ENCODE data around the gene MCM9. TPM values are rescaled to one million over a fixed set of nuclear protein-coding genes. Genes with fewer than 3 reads are reported as not detected.

MCM9 gene
- polyA plus RNA-seq, 2 of the 4 experiments (the other 2 are of a cell fraction), result 5.1 to 5.4 TPM

DNA sequence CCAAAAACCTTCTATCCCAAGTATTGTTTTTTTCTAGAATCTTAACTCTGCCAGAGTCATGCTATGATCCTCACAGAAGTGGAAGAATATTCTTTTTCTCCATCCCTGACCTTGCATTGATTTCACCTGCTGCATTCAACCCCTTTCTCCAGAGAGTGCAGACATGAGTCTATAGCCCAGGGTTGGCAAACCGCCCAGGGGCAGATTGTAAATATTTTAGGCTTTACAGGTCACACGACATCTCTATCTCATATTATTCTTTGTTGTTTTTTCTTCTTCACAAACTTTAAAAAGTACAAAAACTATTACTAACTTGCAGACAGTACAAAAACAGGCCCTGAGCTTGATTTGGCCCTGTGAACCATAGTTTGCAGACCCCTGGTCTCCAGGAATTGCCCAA is 153.1 kb downstream of the MCM9 start:
- no peak for ATAC-seq
- POLR2A ChIA-PET, result no interaction called here
- Histone ChIP-seq H3K27ac (no peak overlapping the region), H3K4me3 (no peak overlapping the region), H3K4me1 (peaks cover 10% of the 10 kb centered on the region; the same call in 2 of the 3 replicates), H3K4me2 (no peak overlapping the region), H3K9me3 (no peaks in the 10 kb centered on the region)
- CTCF ChIA-PET, result no interaction called here
- no peak for DNase-seq (ENCODE audit: low read depth in 1 of 2, low spot score in 1 of 2)
- 63% methylated on average over 2 of the region's 2 CpGs for WGBS (ENCODE audit: missing lambda C conversion rate)
- FAIRE-seq, result no peak
- TF ChIP-seq NPAS2 (CRISPR knock-in tag; IDR thresholded peaks at IDR 0.05; ENCODE audit: borderline replicate concordance), result no peak
- TF ChIP-seq PHF8 (IDR thresholded peaks at IDR 0.05; ENCODE audit: borderline replicate concordance, low read depth), result no peak
- TF ChIP-seq ZFP36 (IDR thresholded peaks at IDR 0.05; ENCODE audit: borderline replicate concordance, partially characterized antibody), result no peak
- TF ChIP-seq TP53 (CRISPR knock-in tag; IDR thresholded peaks at IDR 0.05), result no peak
- TF ChIP-seq, protein P1, sequence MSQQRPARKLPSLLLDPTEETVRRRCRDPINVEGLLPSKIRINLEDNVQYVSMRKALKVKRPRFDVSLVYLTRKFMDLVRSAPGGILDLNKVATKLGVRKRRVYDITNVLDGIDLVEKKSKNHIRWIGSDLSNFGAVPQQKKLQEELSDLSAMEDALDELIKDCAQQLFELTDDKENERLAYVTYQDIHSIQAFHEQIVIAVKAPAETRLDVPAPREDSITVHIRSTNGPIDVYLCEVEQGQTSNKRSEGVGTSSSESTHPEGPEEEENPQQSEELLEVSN (IDR thresholded peaks at IDR 0.05; ENCODE audit: borderline replicate concordance, low read depth), result no peak
- no peak for TF ChIP-seq HEYL (CRISPR knock-in tag; IDR thresholded peaks at IDR 0.05)
- no peak for TF ChIP-seq KDM1A (IDR thresholded peaks at IDR 0.05; ENCODE audit: low read depth)
- TF ChIP-seq HOXB13 (CRISPR knock-in tag; IDR thresholded peaks at IDR 0.05; ENCODE audit: low read depth), result no peak

DNA sequence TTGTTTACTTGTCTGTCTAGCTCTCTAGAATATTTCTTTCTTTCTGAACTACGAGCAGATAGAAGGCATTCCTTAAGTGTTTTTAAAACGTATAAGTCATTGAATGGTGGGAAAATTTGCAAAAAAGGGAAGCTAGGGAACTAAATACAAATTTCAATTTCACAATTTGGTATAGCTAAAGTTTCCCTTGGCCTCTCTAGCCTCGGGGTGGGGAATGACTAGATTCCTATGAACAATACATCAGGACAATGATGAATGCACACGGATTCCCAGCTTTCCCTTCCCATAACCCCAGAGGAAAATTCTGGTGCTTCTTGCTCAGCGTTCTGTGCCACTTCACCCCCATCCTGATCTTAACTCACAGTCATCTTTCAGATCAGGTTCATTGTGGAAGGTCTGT is 154.3 kb downstream of the MCM9 start:
- 43% methylated on average over 5 of the region's 5 CpGs for WGBS (ENCODE audit: missing lambda C conversion rate)
- Histone ChIP-seq H3K4me2 (no peak overlapping the region), H3K9me3 (no peaks in the 10 kb centered on the region), H3K4me3 (no peak overlapping the region), H3K4me1 (peaks cover 10% of the 10 kb centered on the region; the same call in 2 of the 3 replicates), H3K27ac (no peak overlapping the region)
- CTCF ChIA-PET, result interaction anchor here (1.3 kb wide), 1 partner anchor 20 kb away, joined by 3 read pairs; no protein-coding TSS in a partner anchor
- TF ChIP-seq FOSB (CRISPR knock-in tag; IDR thresholded peaks at IDR 0.05) (no peak), KDM1A (IDR thresholded peaks at IDR 0.05; ENCODE audit: low read depth) (no peak), CBX8 (IDR thresholded peaks at IDR 0.05) (no peak), ZSCAN20 (CRISPR knock-in tag; IDR thresholded peaks at IDR 0.05) (no peak), POLR2A (IDR thresholded peaks at IDR 0.05; ENCODE audit: low read length) (no peak), CBX2 (IDR thresholded peaks at IDR 0.05; ENCODE audit: borderline replicate concordance, low read depth) (no peak), POLR2AphosphoS2 (conservative IDR thresholded peaks at IDR 0.05; ENCODE audit: low read length) (no peak), BHLHE40 (IDR thresholded peaks at IDR 0.05; ENCODE audit: low read depth, low read length) (no peak), HOXA7 (CRISPR knock-in tag; IDR thresholded peaks at IDR 0.05) (no peak), EHF (CRISPR knock-in tag; IDR thresholded peaks at IDR 0.05) (no peak), EHMT2 (IDR thresholded peaks at IDR 0.05; ENCODE audit: low read depth) (no peak), MAZ (IDR thresholded peaks at IDR 0.05; ENCODE audit: borderline replicate concordance, low read depth, low read length) (no peak), ZC3H11A (IDR thresholded peaks at IDR 0.05) (no peak), NFE2L2 (conservative IDR thresholded peaks at IDR 0.05; ENCODE audit: low read length) (no peak)
- TF ChIP-seq, protein P2, sequence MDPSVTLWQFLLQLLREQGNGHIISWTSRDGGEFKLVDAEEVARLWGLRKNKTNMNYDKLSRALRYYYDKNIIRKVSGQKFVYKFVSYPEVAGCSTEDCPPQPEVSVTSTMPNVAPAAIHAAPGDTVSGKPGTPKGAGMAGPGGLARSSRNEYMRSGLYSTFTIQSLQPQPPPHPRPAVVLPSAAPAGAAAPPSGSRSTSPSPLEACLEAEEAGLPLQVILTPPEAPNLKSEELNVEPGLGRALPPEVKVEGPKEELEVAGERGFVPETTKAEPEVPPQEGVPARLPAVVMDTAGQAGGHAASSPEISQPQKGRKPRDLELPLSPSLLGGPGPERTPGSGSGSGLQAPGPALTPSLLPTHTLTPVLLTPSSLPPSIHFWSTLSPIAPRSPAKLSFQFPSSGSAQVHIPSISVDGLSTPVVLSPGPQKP (IDR thresholded peaks at IDR 0.05; ENCODE audit: low read depth, low read length), result no peak
- POLR2A ChIA-PET, result no interaction called here
- no peak for FAIRE-seq
- DNase-seq (ENCODE audit: low read depth in 1 of 2, low spot score in 1 of 2), result no peak
- ATAC-seq, result no peak

DNA sequence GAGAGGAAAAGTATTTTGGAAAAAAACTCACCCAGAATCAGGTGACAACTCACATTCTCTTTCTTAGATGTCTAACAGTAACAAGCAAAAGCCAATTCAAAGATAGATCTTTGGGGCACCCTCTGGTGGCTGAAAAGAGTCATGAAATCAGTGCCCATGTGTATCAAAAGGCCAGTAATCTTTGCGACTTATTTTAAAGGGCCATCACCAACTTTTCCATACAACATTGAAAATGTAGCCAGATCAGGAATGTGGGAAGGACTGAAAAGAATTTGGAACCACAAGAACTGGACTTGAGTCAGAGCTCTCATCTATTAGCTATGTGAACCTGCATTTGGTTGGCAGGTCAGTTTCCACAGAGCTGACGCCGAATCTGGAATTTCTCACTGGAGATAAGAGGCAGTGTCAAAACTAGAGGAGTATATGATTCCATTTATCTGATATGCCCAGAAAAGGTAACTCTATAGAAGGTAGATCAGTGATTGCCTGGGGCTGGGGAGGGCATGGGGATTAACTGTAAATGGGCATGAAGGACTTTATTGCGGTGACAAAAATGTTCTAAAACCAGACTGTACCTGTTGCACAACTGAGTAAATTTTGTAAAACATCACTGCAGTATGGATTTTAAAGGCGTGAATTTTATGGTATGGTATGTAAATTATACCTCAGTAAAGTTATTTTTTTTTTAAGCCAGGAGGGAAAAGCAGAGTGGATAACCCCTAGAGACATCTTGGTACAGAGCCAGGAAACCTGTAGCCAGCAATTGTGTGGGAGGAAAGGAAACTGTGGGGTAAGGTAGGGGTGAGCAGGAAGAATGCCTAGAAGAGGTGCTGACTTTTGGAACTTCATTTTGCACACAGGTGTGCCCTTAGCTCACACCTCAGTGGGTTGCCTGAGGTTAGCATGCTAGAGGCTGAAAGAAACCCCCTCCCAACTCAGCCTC is 158.1 kb downstream of the MCM9 start:
- FAIRE-seq (no peak), DNase-seq (ENCODE audit: low read depth in 1 of 2, low spot score in 1 of 2) (peak; percentile 49 to 70), ATAC-seq (peak; percentile 82 to 89)
- ChIA-PET CTCF (interaction anchor here (0.7 to 1.2 kb wide), 7 partner anchors 8 to 124 kb away, joined by 3 to 4 read pairs (median 3); no protein-coding TSS in a partner anchor), POLR2A (interaction anchor here (0.7 kb wide), 1 partner anchor 38 kb away, joined by 5 read pairs; no protein-coding TSS in a partner anchor)
- Histone ChIP-seq H3K4me1 (no peaks in the 10 kb centered on the region), H3K9me3 (no peaks in the 10 kb centered on the region), H3K4me2 (no peak overlapping the region), H3K4me3 (no peak overlapping the region), H3K27ac (no peak overlapping the region)
- 59% methylated on average over 5 of the region's 5 CpGs for WGBS (ENCODE audit: missing lambda C conversion rate)
- TF ChIP-seq, protein P3, sequence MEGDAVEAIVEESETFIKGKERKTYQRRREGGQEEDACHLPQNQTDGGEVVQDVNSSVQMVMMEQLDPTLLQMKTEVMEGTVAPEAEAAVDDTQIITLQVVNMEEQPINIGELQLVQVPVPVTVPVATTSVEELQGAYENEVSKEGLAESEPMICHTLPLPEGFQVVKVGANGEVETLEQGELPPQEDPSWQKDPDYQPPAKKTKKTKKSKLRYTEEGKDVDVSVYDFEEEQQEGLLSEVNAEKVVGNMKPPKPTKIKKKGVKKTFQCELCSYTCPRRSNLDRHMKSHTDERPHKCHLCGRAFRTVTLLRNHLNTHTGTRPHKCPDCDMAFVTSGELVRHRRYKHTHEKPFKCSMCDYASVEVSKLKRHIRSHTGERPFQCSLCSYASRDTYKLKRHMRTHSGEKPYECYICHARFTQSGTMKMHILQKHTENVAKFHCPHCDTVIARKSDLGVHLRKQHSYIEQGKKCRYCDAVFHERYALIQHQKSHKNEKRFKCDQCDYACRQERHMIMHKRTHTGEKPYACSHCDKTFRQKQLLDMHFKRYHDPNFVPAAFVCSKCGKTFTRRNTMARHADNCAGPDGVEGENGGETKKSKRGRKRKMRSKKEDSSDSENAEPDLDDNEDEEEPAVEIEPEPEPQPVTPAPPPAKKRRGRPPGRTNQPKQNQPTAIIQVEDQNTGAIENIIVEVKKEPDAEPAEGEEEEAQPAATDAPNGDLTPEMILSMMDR (IDR thresholded peaks at IDR 0.05), result peak; percentile 61
- peak; percentile 77 for TF ChIP-seq SMC3 (IDR thresholded peaks at IDR 0.05)
- TF ChIP-seq JUNB (IDR thresholded peaks at IDR 0.05), result no peak
- peak; percentile 57 to 62 for TF ChIP-seq RAD21 (conservative IDR thresholded peaks at IDR 0.05 in 1 of 2, IDR thresholded peaks at IDR 0.05 in 1 of 2)
- TF ChIP-seq ESRRA (IDR thresholded peaks at IDR 0.05; ENCODE audit: borderline replicate concordance, low read length), result no peak
- no peak for TF ChIP-seq ZC3H11A (IDR thresholded peaks at IDR 0.05)
- TF ChIP-seq RNF2 (IDR thresholded peaks at IDR 0.05; ENCODE audit: borderline replicate concordance, low read depth), result no peak
- TF ChIP-seq, protein P2 (IDR thresholded peaks at IDR 0.05; ENCODE audit: low read depth, low read length), result no peak

All from A549 (cell line).